ENCODE data around the gene FLNA.

FLNA gene

GRCh38 chrX:154375156-154375504 lies 696 bp upstream of the FLNA start:
- H3K27ac ChIP-seq, result no peak overlapping the region
- H3K4me1 ChIP-seq (ENCODE audit: control insufficient read depth in 1 of 2, insufficient read depth in 1 of 2, low read depth in 1 of 2, low read length in 1 of 2), result peaks cover 47% of the 10 kb centered on the region in 2 experiments
- TF ChIP-seq, protein P1, sequence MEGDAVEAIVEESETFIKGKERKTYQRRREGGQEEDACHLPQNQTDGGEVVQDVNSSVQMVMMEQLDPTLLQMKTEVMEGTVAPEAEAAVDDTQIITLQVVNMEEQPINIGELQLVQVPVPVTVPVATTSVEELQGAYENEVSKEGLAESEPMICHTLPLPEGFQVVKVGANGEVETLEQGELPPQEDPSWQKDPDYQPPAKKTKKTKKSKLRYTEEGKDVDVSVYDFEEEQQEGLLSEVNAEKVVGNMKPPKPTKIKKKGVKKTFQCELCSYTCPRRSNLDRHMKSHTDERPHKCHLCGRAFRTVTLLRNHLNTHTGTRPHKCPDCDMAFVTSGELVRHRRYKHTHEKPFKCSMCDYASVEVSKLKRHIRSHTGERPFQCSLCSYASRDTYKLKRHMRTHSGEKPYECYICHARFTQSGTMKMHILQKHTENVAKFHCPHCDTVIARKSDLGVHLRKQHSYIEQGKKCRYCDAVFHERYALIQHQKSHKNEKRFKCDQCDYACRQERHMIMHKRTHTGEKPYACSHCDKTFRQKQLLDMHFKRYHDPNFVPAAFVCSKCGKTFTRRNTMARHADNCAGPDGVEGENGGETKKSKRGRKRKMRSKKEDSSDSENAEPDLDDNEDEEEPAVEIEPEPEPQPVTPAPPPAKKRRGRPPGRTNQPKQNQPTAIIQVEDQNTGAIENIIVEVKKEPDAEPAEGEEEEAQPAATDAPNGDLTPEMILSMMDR (IDR thresholded peaks at IDR 0.05), result no peak
- no peaks in the 10 kb centered on the region for H3K27me3 ChIP-seq
- no peaks in the 10 kb centered on the region for H3K9me3 ChIP-seq
- peak overlapping the region in 1 of 2 experiments; percentile 44 for H3K4me3 ChIP-seq (ENCODE audit: low read depth in 1 of 2, low read length in 1 of 2)
- H3K36me3 ChIP-seq, result no peaks in the 10 kb centered on the region

DNA sequence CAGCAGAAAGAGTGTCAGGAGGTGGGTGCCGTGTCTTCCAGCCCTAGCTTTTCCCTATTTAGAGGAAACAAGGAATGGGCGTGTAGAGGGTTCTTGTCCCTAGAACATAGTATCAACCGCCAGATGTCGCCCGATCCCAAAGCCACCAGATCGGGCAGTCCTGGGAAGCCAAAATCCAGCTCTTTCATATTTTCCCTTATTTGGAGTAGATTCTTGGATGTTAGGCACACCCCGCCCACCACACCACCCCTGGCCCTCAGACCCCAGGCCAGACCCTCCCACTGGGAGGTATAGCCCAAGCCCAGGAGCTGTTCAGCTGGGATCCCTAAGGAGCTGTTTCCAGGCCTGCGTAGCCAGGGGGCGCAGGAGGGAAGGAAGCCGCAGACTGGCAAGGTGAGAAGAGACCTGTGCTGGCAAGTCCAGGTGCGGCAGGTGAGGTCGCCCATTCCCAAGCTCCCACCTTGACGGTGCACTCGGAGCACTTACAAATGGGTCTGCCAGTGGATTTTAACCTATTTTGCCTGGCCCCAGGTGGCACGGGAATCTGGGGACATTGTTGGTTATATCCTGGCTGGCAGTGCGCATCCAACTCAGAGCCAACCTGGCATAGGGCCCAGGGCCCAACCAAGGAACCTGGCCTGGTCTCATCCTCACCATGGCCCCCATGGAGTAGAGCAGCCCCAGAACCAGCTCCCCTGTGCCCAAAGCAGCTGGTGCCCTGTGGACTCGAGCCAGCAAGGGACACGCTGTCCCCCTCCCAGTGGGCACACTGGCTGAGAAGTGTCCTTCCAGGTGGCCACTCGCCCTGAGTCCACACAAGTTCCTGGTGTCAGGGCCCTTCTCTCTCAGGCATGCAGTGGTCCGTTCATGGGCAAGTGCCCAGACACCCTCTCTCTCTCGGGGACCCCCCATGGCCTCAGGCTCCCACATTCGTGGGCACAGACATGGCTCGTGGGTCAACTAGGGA lies 811 bp downstream of the FLNA start:
- Histone ChIP-seq H3K36me3 (no peaks in the 10 kb centered on the region), H3K27ac (peak overlapping the region; percentile 62), H3K9me3 (no peaks in the 10 kb centered on the region), H3K4me3 (ENCODE audit: low read depth in 1 of 2, low read length in 1 of 2) (peak overlapping the region; percentile 24 to 44), H3K4me1 (ENCODE audit: control insufficient read depth in 1 of 2, insufficient read depth in 1 of 2, low read depth in 1 of 2, low read length in 1 of 2) (peaks cover 47 to 49% of the 10 kb centered on the region in 2 experiments), H3K27me3 (no peaks in the 10 kb centered on the region)
- TF ChIP-seq, protein P1 (IDR thresholded peaks at IDR 0.05), result peak; percentile 40

- peaks cover 50 to 51% of the 10 kb centered on the region in 2 experiments for H3K4me1 ChIP-seq (ENCODE audit: control insufficient read depth in 1 of 2, insufficient read depth in 1 of 2, low read depth in 1 of 2, low read length in 1 of 2)
- TF ChIP-seq, protein P1 (IDR thresholded peaks at IDR 0.05), result no peak
- no peaks in the 10 kb centered on the region for H3K9me3 ChIP-seq
- H3K27me3 ChIP-seq, result no peaks in the 10 kb centered on the region
- H3K27ac ChIP-seq, result peak overlapping the region; percentile 97
- H3K4me3 ChIP-seq (ENCODE audit: low read depth in 1 of 2, low read length in 1 of 2), result peak overlapping the region in 1 of 2 experiments; percentile 91
- peaks cover 4% of the 10 kb centered on the region for H3K36me3 ChIP-seq
Observed at GRCh38 chrX:154372612-154373022, 1.8 kb downstream of the FLNA start.

- peaks cover 48 to 52% of the 10 kb centered on the region in 2 experiments for H3K4me1 ChIP-seq (ENCODE audit: control insufficient read depth in 1 of 2, insufficient read depth in 1 of 2, low read depth in 1 of 2, low read length in 1 of 2)
- no peaks in the 10 kb centered on the region for H3K9me3 ChIP-seq
- H3K27ac ChIP-seq, result peak overlapping the region; percentile 97
Observed at GRCh38 chrX:154371789-154372300, 2.6 kb downstream of the FLNA start.

GRCh38 chrX:154371017-154371788 lies 3.2 kb downstream of the FLNA start:
- H3K36me3 ChIP-seq, result peaks cover 18% of the 10 kb centered on the region
- H3K9me3 ChIP-seq, result no peaks in the 10 kb centered on the region
- peak overlapping the region; percentile 73 to 91 for H3K4me3 ChIP-seq (ENCODE audit: low read depth in 1 of 2, low read length in 1 of 2)
- TF ChIP-seq, protein P1 (IDR thresholded peaks at IDR 0.05), result no peak
- H3K27me3 ChIP-seq, result no peaks in the 10 kb centered on the region
- peak overlapping the region; percentile 97 for H3K27ac ChIP-seq
- peaks cover 48 to 53% of the 10 kb centered on the region in 2 experiments for H3K4me1 ChIP-seq (ENCODE audit: control insufficient read depth in 1 of 2, insufficient read depth in 1 of 2, low read depth in 1 of 2, low read length in 1 of 2)

More at GRCh38 chrX:154371789-154372300, 2.6 kb downstream of the FLNA start:
- TF ChIP-seq, protein P1 (IDR thresholded peaks at IDR 0.05), result no peak
- peak overlapping the region; percentile 73 to 91 for H3K4me3 ChIP-seq (ENCODE audit: low read depth in 1 of 2, low read length in 1 of 2)
- no peaks in the 10 kb centered on the region for H3K27me3 ChIP-seq
- H3K36me3 ChIP-seq, result peaks cover 12% of the 10 kb centered on the region

Measured in neutrophil (primary cell).